Measurements from ENCODE around the gene SLC13A5.

SLC13A5 gene

DNA sequence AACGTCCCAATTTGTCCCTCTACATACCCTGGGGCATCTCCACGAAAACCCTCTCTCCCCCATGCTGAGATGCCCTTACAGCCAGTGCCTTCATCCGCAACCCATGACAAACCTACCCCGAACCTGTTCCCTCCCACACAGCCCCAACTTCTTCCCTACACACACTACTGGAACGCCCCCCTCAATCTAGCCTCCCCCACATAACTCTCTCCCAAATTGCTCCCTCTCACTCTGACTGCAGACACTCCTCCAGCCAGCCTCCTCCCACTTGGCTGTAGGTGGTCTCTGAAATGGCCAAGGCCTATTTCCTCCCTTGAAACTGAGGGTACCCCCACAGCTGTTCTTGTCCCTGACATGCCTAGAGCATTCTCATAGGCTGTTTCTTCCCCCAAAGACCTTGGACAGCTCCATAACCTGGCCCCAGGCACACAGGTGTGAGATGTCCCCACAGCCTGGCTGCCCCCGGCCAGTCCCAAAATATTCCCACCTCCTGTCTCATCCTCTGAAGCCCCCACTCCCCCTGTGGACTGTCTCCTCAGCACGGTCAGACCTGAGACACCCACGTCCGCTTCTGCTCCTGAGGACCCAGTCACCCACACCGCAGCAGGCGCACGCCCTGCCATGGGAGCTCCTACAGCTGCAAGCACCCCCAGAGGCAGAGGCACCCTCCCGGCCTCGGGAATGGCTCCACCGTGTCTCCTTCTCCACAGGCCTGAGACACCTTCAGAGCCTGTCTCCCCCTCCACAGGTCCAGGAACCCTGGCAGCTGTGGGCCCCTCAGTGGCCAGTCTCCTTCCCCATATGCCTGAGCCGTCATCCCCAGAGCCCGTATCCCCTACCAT is 76.3 kb downstream of the SLC13A5 start:
- no peaks in the 10 kb centered on the region for H3F3A ChIP-seq (ENCODE audit: low read depth)
- peaks cover 31% of the 10 kb centered on the region for H3K79me2 ChIP-seq (ENCODE audit: insufficient read depth, low read length)
- H3K36me3 ChIP-seq (ENCODE audit: insufficient read depth, low read length), result peaks cover 14% of the 10 kb centered on the region; the same call in 1 of the 2 replicates
- peaks cover 10% of the 10 kb centered on the region for H4K20me1 ChIP-seq (ENCODE audit: insufficient read depth, low read length, poor library complexity, severe bottlenecking)
- no peak overlapping the region for H3K9ac ChIP-seq (ENCODE audit: low read depth, low read length, poor library complexity, severe bottlenecking)
- no peak overlapping the region for H3K4me2 ChIP-seq (ENCODE audit: low read depth, low read length, poor library complexity, severe bottlenecking)
- no peaks in the 10 kb centered on the region for H3K27me3 ChIP-seq (ENCODE audit: insufficient read depth, low read length, poor library complexity, severe bottlenecking)
- TF ChIP-seq, protein P1, sequence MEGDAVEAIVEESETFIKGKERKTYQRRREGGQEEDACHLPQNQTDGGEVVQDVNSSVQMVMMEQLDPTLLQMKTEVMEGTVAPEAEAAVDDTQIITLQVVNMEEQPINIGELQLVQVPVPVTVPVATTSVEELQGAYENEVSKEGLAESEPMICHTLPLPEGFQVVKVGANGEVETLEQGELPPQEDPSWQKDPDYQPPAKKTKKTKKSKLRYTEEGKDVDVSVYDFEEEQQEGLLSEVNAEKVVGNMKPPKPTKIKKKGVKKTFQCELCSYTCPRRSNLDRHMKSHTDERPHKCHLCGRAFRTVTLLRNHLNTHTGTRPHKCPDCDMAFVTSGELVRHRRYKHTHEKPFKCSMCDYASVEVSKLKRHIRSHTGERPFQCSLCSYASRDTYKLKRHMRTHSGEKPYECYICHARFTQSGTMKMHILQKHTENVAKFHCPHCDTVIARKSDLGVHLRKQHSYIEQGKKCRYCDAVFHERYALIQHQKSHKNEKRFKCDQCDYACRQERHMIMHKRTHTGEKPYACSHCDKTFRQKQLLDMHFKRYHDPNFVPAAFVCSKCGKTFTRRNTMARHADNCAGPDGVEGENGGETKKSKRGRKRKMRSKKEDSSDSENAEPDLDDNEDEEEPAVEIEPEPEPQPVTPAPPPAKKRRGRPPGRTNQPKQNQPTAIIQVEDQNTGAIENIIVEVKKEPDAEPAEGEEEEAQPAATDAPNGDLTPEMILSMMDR (conservative IDR thresholded peaks at IDR 0.05; ENCODE audit: low read length), result no peak
- TF ChIP-seq EZH2phosphoT487 (IDR thresholded peaks at IDR 0.05; ENCODE audit: borderline replicate concordance), result no peak
- H2AFZ ChIP-seq (ENCODE audit: low read length), result no peak overlapping the region
- H3K9me3 ChIP-seq (ENCODE audit: insufficient read depth, low read depth, low read length), result no peaks in the 10 kb centered on the region
- H3K4me1 ChIP-seq (ENCODE audit: insufficient read depth, low read length, poor library complexity, severe bottlenecking), result peaks cover 14% of the 10 kb centered on the region
- no peaks in the 10 kb centered on the region for H3K9me2 ChIP-seq (replicated peaks; ENCODE audit: low read depth, low read length)
- no peak overlapping the region for H3K4me3 ChIP-seq (ENCODE audit: low read length, poor library complexity, severe bottlenecking)

DNA sequence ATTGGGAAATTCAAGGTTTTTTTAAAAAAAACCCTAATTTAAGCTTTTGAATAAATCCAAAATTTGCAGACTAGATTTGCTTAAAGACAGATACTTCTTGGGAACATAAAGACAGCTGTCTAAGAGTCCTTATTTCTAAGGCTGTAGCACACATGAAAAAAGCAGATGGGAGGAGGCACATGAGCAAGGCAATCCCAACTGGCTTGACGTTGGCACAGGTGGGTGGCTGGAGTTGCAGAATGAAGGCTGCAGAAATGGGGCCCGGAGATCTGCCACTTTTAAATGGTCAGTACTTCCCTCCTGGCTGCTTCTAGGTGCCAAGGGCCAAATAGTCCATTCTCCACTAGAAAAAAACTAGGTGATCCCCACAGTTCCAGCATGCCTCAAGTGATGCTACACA is 77.1 kb downstream of the SLC13A5 start:
- no peaks in the 10 kb centered on the region for H3K27me3 ChIP-seq (ENCODE audit: insufficient read depth, low read length, poor library complexity, severe bottlenecking)
- H2AFZ ChIP-seq (ENCODE audit: low read length), result no peak overlapping the region
- no peaks in the 10 kb centered on the region for H3K9me3 ChIP-seq (ENCODE audit: insufficient read depth, low read depth, low read length)
- no peak overlapping the region for H3K9ac ChIP-seq (ENCODE audit: low read depth, low read length, poor library complexity, severe bottlenecking)
- H3K79me2 ChIP-seq (ENCODE audit: insufficient read depth, low read length), result peaks cover 24% of the 10 kb centered on the region; the same call in 1 of the 2 replicates
- peaks cover 9% of the 10 kb centered on the region for H3K4me1 ChIP-seq (ENCODE audit: insufficient read depth, low read length, poor library complexity, severe bottlenecking)
- H3K4me2 ChIP-seq (ENCODE audit: low read depth, low read length, poor library complexity, severe bottlenecking), result no peak overlapping the region
- no peaks in the 10 kb centered on the region for H3K9me2 ChIP-seq (replicated peaks; ENCODE audit: low read depth, low read length)
- no peak for TF ChIP-seq EZH2phosphoT487 (IDR thresholded peaks at IDR 0.05; ENCODE audit: borderline replicate concordance)
- TF ChIP-seq, protein P1 (conservative IDR thresholded peaks at IDR 0.05; ENCODE audit: low read length), result no peak
- H3K4me3 ChIP-seq (ENCODE audit: low read length, poor library complexity, severe bottlenecking), result no peak overlapping the region
- peaks cover 9% of the 10 kb centered on the region for H4K20me1 ChIP-seq (ENCODE audit: insufficient read depth, low read length, poor library complexity, severe bottlenecking)
- no peaks in the 10 kb centered on the region for H3F3A ChIP-seq (ENCODE audit: low read depth)
- peaks cover 14% of the 10 kb centered on the region; the same call in 1 of the 2 replicates for H3K36me3 ChIP-seq (ENCODE audit: insufficient read depth, low read length)
